Erythroblast (primary cell): ENCODE results near the gene RPEL1.
A peak's percentile ranks its signal among the peaks of the same experiment; 100 is the strongest.
"Not testable (repeated sequence)": the region's sequence is repeated elsewhere in the genome, so short reads cannot be mapped to it uniquely, and the experiment has no call there.

ENCODE experiments used
- DNase-seq, 2 experiments: peaks; one replicate each; lab custom pipeline; 2025; lab: John Stamatoyannopoulos, UW
- GATA1 ChIP-seq: IDR thresholded peaks from 2 replicates; pipeline ENCODE4 v1.6.1; 2011; ENCODE audit warnings: low read depth, mild to moderate bottlenecking, control low read depth, low read length, moderate library complexity
- POLR2A ChIP-seq: IDR thresholded peaks from 2 replicates; pipeline ENCODE4 v1.6.1; 2011; ENCODE audit warnings: mild to moderate bottlenecking, low read length

Gene RPEL1

DNA sequence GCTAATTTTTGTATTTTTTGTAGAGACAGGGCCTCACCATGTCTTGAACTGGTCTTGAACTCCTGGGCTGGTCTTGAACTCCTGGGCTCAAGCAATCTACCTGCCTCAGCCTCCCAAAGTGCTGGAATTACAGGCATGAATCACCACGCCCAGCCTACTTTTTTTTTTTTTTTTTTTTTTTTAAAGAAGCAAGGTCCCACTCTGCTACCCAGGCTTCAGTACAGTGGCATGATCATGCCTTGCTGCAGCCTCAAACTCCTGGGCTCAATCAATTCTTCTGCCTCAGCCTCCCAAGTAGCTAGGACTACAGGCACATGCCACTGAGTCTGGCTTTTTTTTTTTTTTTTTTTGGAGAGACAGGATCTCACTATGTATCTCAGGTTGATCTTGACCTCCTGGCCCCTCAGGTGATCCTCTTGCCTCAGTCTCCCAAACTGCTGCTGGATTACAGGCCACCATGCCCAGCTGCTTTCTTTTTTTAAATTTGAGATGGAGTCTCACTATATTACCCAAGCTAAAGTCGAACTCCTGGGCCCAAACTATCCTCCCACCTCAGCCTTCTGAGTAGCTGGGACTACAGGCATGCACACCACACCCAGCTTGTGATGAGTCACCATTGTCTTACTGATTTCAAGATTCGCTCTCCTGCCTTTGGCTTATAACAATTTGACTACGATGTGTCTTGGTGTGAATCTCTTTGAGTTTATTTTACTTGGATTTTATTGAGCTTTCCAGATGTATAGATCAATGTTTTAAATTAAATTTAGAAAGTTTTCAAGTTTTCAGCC lies 9.0 kb downstream of the RPEL1 start:
- TF ChIP-seq POLR2A (no peak), GATA1 (no peak)
- peak; percentile 8 to 12 for DNase-seq

- DNase-seq: no peak
- TF ChIP-seq POLR2A (no peak), GATA1 (no peak)
Observed at GRCh38 chr10:103256613-103257012, 10.9 kb downstream of the RPEL1 start.

- DNase-seq: no peak
- TF ChIP-seq GATA1: no peak
- no peak for TF ChIP-seq POLR2A
Observed at GRCh38 chr10:103257812-103258211, 12.1 kb downstream of the RPEL1 start.

DNA sequence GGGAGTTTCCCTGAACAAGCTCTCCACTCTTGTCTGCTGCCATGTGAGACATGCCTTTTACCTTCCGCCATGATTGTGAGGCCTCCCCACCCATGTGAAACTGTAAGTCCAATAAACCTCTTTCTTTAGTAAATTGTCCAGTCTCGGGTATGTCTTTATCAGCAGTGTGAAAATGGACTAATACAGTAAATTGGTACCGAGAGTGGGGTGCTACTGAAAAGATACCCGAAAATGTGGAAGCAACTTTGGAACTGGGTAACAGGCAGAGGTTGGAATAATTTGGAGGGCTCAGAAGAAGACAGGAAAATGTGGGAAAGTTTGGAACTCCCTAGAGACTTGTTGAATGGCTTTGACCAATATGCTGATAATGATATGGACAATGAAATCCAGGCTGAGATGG lies 13.2 kb downstream of the RPEL1 start:
- DNase-seq: not testable (repeated sequence)

DNA sequence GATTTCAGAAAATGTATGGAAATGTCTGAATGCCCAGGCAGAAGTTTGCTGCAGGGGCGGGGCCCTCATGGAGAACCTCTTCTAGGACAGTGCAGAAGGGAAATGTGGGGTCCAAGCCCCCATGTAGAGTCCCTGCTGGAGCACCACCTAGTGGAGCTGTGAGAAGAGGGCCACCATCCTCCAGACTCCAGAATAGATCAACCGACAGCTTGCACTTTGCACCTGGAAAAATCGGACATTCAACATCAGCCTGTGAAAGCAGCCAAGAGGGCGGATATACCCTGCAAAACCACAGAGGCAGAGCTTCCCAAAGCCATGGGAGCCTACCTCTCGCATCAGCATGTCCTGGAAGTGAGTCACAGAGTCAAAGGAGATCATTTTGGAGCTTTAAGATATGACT lies 14.3 kb downstream of the RPEL1 start:
- TF ChIP-seq POLR2A (no peak), GATA1 (no peak)

DNA sequence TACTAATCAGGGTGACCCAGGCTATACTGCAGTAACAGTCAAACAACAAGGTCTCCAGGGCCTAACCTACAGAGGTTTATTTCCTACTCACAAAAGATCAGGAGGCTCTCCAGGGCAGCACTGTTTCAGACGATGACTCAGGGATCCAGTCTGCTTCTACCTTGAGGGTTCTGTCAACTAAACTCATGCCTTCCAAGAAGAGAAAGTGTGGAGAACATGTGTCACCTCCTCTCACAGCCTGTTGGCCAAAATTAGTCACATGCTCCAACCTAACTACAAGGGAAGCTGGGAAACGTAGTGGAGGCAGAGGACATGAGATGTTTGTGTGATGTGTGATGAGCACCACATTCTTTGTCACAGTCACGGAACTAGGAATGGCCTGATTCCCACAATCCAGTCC lies 16.5 kb downstream of the RPEL1 start:
- DNase-seq: no peak
- TF ChIP-seq POLR2A: no peak
- TF ChIP-seq GATA1: no peak

More for the DNA sequence above, 14.3 kb downstream of the RPEL1 start:
- no peak for DNase-seq

GRCh38 chr10:103265717-103266329 lies 20.1 kb downstream of the RPEL1 start:
- TF ChIP-seq GATA1 (no peak), POLR2A (no peak)
- DNase-seq: peak; percentile 66 to 69

GRCh38 chr10:103273041-103273441 lies 27.4 kb downstream of the RPEL1 start:
- no peak for DNase-seq
- TF ChIP-seq GATA1 (no peak), POLR2A (no peak)

DNA sequence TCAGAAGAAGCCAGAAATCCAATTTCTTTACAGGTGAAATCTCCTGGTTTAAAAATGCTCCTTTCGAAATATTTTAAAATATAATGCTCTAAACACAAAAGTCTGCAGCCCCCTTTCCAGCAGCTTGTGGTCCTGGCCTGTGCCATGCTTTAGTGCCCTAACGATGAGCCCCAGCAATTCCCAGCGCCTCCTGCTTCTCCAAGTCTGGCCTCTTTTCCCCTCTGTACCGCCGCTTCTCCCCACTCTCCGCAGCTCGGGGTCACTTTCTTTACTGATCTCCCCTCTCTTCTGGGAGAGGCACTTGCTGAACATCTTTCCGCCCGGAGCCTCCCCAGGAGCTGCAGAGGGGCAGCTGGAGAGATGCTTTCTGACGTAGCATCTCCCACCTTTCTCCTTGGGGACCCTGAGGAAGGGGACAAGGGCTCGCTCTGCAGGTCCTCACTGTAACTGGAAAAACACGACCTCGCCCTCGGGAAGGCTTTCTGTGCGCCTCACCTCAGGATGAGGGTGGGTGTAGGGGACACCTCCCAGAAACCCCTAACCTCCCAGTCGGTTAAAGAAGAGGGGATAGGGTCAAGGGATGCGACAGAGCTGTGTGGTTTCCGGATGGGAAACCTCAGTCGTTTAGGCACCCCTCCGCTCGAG lies 30.7 kb downstream of the RPEL1 start:
- no peak for DNase-seq
- no peak for TF ChIP-seq POLR2A
- TF ChIP-seq GATA1: no peak

GRCh38 chr10:103276896-103277712 lies 31.4 kb downstream of the RPEL1 start, which contains the start of gene INA:
Gene INA, plus strand, starts transcription at chr10:103277138. Its CDS starts 74 bp downstream, at chr10:103277212.
- DNase-seq: peak; percentile 47 to 64
- no peak for TF ChIP-seq POLR2A
- no peak for TF ChIP-seq GATA1

DNA sequence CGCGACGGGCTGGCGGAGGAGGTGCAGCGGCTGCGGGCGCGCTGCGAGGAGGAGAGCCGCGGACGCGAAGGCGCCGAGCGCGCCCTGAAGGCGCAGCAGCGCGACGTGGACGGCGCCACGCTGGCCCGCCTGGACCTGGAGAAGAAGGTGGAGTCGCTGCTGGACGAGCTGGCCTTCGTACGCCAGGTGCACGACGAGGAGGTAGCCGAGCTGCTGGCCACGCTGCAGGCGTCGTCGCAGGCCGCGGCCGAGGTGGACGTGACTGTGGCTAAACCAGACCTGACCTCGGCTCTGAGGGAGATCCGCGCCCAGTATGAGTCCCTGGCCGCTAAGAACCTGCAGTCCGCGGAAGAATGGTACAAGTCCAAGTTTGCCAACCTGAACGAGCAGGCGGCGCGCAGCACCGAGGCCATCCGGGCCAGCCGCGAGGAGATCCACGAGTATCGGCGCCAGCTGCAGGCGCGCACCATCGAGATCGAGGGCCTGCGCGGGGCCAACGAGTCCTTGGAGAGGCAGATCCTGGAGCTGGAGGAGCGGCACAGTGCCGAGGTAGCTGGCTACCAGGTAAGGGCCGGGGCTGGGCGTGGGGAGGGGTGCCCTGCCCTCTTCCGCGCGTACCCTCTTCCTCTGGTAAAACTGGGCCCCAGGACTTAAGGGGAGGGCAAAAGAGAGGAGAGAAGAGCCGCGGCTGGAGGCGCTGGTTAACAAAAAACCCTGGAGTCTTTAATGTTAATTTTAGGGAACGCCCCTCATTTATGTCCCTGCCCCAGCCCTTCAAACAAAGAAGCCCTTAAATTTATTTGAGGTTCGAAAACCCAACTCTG lies 32.2 kb downstream of the RPEL1 start:
- TF ChIP-seq POLR2A: no peak
- TF ChIP-seq GATA1: no peak
- no peak for DNase-seq

DNA sequence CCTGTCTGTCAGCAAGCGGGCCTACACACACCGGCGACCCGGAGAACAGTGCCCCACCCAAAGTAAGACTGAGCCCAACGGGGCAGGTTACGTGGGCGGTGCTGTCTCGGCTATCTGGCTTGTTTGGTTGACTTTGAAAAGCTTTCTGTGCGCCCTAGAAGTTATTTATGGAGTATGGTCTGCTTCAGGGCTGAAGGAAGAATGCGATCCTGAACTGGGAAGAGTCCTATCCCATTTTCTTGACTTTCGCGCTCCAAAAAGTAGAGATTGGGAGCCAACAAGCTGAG lies 32.8 kb downstream of the RPEL1 start:
- TF ChIP-seq GATA1: no peak
- TF ChIP-seq POLR2A: no peak
- DNase-seq: no peak

DNA sequence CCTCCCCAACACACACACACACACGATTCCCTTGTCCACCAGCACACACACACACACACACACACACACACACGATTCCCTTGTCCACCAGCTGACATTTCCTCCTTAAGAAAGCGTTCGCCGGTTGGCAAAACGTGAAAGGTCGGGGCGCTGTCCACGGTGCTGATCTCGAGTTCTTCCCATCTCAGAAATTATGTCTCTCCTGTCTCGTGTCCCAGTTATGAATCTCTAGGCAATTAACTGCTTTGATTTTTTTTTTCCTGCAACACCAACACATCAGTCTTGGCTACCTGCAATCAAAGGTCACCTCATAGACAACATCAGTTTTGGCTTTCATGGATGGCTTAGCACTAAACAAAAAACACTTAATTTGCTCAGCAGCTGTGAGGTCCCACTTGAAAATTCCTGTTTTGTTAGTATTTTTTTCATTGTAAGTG lies 33.2 kb downstream of the RPEL1 start:
- peak; percentile 56 to 66 for DNase-seq
- no peak for TF ChIP-seq GATA1
- TF ChIP-seq POLR2A: no peak
